Transverse colon (tissue), 4 donors: ENCODE data around the gene ZNF366. TPM values are rescaled to one million over a fixed set of nuclear protein-coding genes. Genes with fewer than 3 reads are reported as not detected.

ENCODE experiments used
- DNase-seq: peaks from one replicate; pipeline ENCODE4 v3.0.0-alpha.2; 2019
- H3K27ac ChIP-seq, 4 donors: fragments of 200-600 bp; sonication (generic); 2 replicates each; pipeline ENCODE4 v1.5.1; 2016 to 2018; ENCODE audit warnings: inconsistent platforms in 4 of 4
- H3K27me3 ChIP-seq: fragments of 200-600 bp; sonication (generic); 2 replicates; pipeline ENCODE4 v1.5.1; 2017; ENCODE audit warnings: inconsistent platforms
- H3K36me3 ChIP-seq, 4 donors: fragments of 200-600 bp; sonication (generic); 2 replicates each; pipeline ENCODE4 v1.5.1; 2017 to 2019; ENCODE audit warnings: inconsistent platforms in 4 of 4
- H3K4me1 ChIP-seq, 4 donors: fragments of 200-600 bp; sonication (generic); 2 replicates each; pipeline ENCODE4 v1.5.1; 2017 to 2020; ENCODE audit warnings: inconsistent platforms in 4 of 4
- H3K4me3 ChIP-seq, 4 donors: fragments of 200-600 bp; sonication (generic); 1 replicate in 1 of 4; 2 replicates in 3 of 4; pipeline versions ENCODE4 v1.5.1 to v1.6.1; 2017 to 2019; ENCODE audit warnings: inconsistent platforms in 4 of 4
- H3K9me3 ChIP-seq, 2 donors: fragments of 200-600 bp; sonication (generic); 2 replicates each; pipeline ENCODE4 v1.5.1; 2017 to 2019; ENCODE audit warnings: inconsistent platforms in 2 of 2
- CTCF ChIP-seq, 5 experiments: fragments of 200-600 bp in 3 of 5; fragments of 450-650 bp in 2 of 5; sonication (generic) in 3 of 5; IDR thresholded peaks; 1 replicate in 2 of 5; 2 replicates in 3 of 5; pipeline ENCODE4 v1.5.1; 2016 to 2017; ENCODE audit warnings: antibody characterized with exemption in 5 of 5, inconsistent platforms in 3 of 5, mild to moderate bottlenecking in 2 of 5, moderate library complexity in 1 of 5
- EP300 ChIP-seq: sonication (generic); formaldehyde crosslinking; IDR thresholded peaks from one replicate; pipeline ENCODE4 v1.6.1; 2017; ENCODE audit warnings: antibody characterized with exemption, low read depth
- POLR2A ChIP-seq: fragments of 450-650 bp; IDR thresholded peaks from one replicate; pipeline ENCODE4 v1.6.1; 2016; ENCODE audit warnings: antibody characterized with exemption, mild to moderate bottlenecking, moderate library complexity
- POLR2AphosphoS5 ChIP-seq, 3 donors: sonication (generic); formaldehyde crosslinking; IDR thresholded peaks; one replicate each; pipeline ENCODE4 v1.6.1; 2016; ENCODE audit warnings: antibody characterized with exemption in 3 of 3
- WGBS, 2 donors: methylation state at CpG; one replicate each; pipeline ENCODE4 v1.1.5; 2018; ENCODE audit warnings: low coverage in 1 of 2; 5-methylcytosine and 5-hydroxymethylcytosine counted together
- in situ Hi-C, 4 donors: fragments of 200-750 bp; cut with MboI; loops; one replicate each; pipeline versions ENCODE4 v1.15.0 to v1.15.1; 2017; ENCODE audit warnings: low sequenced_read_pairs in 3 of 4, low pct_ligation_motif_present in 1 of 4, low pct_unique_long_range_greater_than_20kb in 1 of 4
- intact Hi-C: fragments of 100-400 bp; cut with DNase I; formaldehyde crosslinking; loops from one replicate; pipeline ENCODE4 v1.15.1; 2023; ENCODE audit warnings: low total_unique reads
- total RNA-seq, 4 donors: library from RNA; depleted of rRNA; stranded (reverse); fragments of >200 nt; gene quantifications; one replicate each; pipeline ENCODE4 v1.1.0, GENCODE V29; 2016

Gene ZNF366
- total RNA-seq, 4 donors from 2014 or later: 0.40 to 1.4 (median 0.72) TPM

GRCh38 chr5:72525816-72526215, 18.6 kb upstream of the ZNF366 start:
- DNase-seq: no peak
- intact Hi-C loops: loop anchor here (10.0 kb wide), 1 partner anchor 161 kb away; no protein-coding TSS in a partner anchor
- H3K27ac ChIP-seq: no peak overlapping the region
- no peaks in the 10 kb centered on the region for H3K36me3 ChIP-seq
- no peaks in the 10 kb centered on the region for H3K9me3 ChIP-seq
- no peak overlapping the region for H3K4me3 ChIP-seq
- in situ Hi-C loops: loop anchor here in 2 of 4 donors (10.0 kb wide), 2 partner anchors 151 to 171 kb away; no protein-coding TSS in a partner anchor
- H3K4me1 ChIP-seq: no peaks in the 10 kb centered on the region
- no peaks in the 10 kb centered on the region for H3K27me3 ChIP-seq
- TF ChIP-seq POLR2AphosphoS5 (IDR thresholded peaks at IDR 0.05): no peak

GRCh38 chr5:72523960-72524582, 16.9 kb upstream of the ZNF366 start:
- WGBS, 2 donors: 51 to 52% methylated on average over 3 of the region's 3 CpGs

GRCh38 chr5:72522607-72523006, 15.4 kb upstream of the ZNF366 start:
- H3K27me3 ChIP-seq: no peaks in the 10 kb centered on the region
- H3K4me1 ChIP-seq: no peaks in the 10 kb centered on the region
- 80 to 97% methylated on average over 1 of the region's 1 CpG for WGBS, 2 donors
- intact Hi-C loops (loop anchor here (10.0 kb wide), 1 partner anchor 158 kb away; no protein-coding TSS in a partner anchor), in situ Hi-C loops (loop anchor here in 3 of 4 donors (5.0 to 10.0 kb wide), 3 partner anchors 148 to 168 kb away; no protein-coding TSS in a partner anchor)
- no peak for TF ChIP-seq CTCF (IDR thresholded peaks at IDR 0.05)
- H3K4me3 ChIP-seq: no peak overlapping the region
- H3K9me3 ChIP-seq: peaks cover 0 to 8% of the 10 kb centered on the region in 2 donors
- DNase-seq: no peak
- no peaks in the 10 kb centered on the region for H3K36me3 ChIP-seq
- H3K27ac ChIP-seq: no peak overlapping the region

More at GRCh38 chr5:72523960-72524582, 16.9 kb upstream of the ZNF366 start:
- Histone ChIP-seq H3K27ac (no peak overlapping the region), H3K4me1 (no peaks in the 10 kb centered on the region), H3K9me3 (peaks cover 0 to 8% of the 10 kb centered on the region in 2 donors), H3K36me3 (no peaks in the 10 kb centered on the region), H3K27me3 (no peaks in the 10 kb centered on the region), H3K4me3 (no peak overlapping the region)
- in situ Hi-C loops: loop anchor here in 3 of 4 donors (5.0 to 10.0 kb wide), 3 partner anchors 149 to 169 kb away; no protein-coding TSS in a partner anchor
- intact Hi-C loops: loop anchor here (10.0 kb wide), 1 partner anchor 159 kb away; no protein-coding TSS in a partner anchor
- no peak for DNase-seq
- TF ChIP-seq POLR2A (no peak), CTCF (IDR thresholded peaks at IDR 0.05) (peak; percentile 46 to 66 (median 54))

- no peak for DNase-seq
- peaks cover 0 to 8% of the 10 kb centered on the region in 2 donors for H3K9me3 ChIP-seq
- H3K4me1 ChIP-seq: no peaks in the 10 kb centered on the region
- no peak overlapping the region for H3K27ac ChIP-seq
- TF ChIP-seq CTCF (IDR thresholded peaks at IDR 0.05) (no peak), EP300 (no peak), POLR2A (no peak), POLR2AphosphoS5 (IDR thresholded peaks at IDR 0.05) (no peak)
- intact Hi-C loops (no loop called here), in situ Hi-C loops (loop anchor here in 1 of 4 donors (5.0 kb wide), 1 partner anchor 142 kb away; no protein-coding TSS in a partner anchor)
- no peaks in the 10 kb centered on the region for H3K27me3 ChIP-seq
- no peaks in the 10 kb centered on the region for H3K36me3 ChIP-seq
- no peak overlapping the region for H3K4me3 ChIP-seq
These were observed 11.9 kb upstream of the ZNF366 start for GRCh38 chr5:72519111-72519510.
